Activated naive CD4-positive, alpha-beta T cell (primary cell): ENCODE data around the gene TP53I11.

Experiments
- DNase-seq, 4 experiments: peaks; one replicate each; lab custom pipeline; 2025; lab: John Stamatoyannopoulos, UW

The TP53I11 gene

DNA sequence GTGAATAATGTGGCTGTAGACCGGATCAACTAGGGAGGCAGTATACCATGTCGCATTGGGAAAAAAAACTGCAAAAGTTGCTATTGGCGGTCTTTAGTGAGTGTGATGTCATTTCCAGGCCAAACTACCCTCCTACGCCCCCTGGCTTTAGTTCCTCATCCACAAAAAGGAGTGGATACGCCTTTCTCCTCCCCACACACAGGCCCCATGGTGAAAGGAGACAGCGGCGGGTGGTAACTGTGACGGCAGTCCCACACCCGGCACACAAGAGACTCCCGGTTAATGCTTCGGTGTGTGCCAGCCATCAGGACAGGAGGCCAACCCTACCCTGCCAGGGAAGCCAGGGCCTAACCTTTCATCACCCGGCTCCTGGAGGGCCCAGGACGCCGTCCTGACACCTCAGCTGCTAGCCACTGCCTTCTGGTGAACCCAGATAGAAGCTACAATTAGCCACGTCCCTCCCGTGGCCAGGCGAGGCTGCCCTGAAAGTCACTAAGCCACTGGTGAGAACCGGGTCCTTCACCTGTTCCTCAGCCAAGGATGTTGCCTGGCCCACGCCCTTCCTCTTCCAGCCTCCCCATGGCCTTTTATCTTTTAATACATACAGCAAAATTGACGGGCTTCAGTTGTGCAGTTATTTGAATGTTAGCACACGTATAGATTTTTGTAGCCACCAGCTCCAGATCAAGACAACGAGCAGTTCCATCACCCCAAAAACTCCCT lies 10.8 kb downstream of the TP53I11 start:
- DNase-seq = no peak

DNA sequence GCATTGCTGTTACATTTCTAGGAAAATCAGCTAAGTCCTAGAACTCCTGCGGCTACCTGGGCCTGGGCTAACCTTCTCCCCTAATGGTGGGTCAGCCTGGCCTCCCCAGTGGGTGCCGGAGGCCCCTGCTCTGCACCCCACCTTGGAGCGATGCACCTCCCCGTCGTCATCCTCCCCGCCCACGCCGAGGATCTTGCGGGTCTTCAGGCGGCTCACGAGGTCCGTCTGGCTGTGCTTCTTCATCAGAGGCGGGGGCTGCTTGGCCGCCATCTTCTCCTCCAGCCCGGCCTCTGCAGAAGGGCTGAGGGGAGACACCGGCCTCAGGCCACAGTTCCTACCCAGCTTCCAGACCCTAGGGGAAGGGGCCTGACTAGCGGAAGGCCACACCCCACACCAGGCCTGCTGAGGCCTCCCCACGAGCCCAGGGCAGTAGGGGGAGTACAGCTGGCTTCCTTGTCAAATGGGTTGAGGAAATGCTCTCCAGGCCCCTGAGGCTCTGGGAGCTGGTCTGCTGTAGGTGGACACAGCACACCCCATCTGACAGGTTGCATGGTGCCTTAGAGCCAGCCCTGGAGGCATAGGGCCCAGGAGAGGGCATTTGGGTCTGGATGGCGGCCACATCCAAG lies 12.5 kb downstream of the TP53I11 start:
- DNase-seq = no peak

DNA sequence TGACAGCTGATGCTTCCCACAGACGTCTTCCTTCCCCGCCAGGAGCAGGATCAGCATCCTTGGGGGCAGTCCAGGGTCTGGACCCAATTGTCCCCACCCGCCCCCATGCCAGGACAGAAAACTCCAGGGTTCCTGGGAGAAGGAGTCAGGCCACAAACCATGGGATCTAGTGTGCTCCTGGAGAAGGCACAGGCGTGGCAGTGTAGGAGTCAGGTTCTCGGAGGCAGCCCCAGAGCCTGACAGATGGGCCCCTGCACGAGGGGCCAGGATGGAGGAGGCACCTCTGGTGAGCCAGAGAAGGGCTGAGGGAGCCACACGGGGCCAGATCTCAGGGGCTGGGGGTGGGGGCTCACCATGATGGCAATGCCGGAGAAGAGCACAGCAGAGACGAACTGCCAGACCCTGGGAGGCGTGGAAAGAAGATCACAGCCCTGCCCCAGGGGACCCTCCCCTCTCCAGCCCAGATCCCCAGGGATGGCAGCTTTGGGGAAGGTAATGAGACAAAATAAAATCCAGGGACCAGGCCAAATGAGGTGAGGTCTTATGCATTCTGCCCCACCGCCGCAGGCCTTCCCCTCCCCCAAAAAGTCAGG lies 13.6 kb downstream of the TP53I11 start:
- DNase-seq = no peak

DNA sequence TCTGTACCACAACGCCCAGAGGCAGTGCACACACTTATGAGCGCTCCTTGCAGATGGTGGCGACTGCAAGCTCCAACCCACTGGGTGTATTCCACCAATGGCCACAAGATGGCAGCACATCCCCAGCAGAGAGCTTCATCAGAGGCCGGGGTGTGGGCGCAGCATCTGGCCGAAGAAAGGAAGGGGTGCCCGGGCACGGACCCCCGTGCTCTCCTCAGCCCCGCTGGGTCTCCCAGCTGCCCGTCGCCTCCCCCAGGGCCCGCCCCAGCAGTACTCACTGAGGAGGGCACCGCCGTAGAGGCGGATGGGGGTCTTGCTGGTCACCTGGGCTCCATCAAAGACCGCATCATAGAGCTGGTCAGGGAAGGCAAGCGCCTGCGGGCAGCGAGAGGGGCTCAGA lies 14.2 kb downstream of the TP53I11 start:
- peak; percentile 55 to 81 (median 81) for DNase-seq

DNA sequence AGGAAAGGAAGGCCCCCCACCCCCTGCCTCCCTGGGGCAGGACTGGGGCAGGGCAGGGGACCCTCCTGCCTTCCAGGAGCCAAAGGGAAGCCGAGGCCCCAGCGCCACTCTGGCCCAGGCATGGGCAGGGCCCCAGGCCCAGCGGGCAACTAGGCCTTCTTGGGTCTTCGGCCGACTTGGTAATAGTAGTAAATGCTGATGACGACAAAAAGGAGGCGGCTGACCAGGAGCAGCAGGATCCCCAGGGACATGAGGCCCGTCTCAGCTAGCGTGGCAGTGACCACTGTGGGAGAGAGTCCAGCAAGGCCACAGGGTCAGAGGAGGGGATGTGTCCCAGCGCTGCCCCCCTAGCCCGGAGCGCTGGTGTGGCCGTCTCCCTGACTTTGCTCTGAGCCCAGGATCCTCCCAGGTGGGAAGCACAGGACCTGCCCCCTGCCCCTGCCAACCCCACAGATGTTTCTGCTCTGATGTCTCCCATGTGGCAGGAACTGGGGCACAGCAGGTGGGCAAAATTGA lies 15.9 kb downstream of the TP53I11 start:
- DNase-seq = no peak

DNA sequence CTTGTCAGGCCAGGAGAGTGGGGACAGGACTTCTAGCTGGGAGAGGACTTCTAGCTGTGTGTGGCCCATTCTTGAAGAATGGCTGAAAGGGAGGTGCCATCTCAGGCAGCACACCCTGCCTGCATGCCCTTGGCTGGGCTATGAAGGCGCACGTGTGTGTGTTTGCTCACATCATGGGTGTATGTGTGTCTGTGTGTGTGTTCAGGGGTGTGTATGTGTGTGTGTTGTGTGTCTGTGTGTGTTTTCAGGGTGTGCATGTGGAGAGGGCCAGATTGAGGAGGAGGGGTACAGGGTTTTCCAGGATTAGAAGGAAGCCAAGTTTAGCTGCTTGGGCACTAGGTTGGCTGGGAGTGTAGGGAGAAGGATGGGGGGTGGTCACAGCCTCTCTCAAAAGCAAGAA lies 16.6 kb downstream of the TP53I11 start:
- DNase-seq = no peak

DNA sequence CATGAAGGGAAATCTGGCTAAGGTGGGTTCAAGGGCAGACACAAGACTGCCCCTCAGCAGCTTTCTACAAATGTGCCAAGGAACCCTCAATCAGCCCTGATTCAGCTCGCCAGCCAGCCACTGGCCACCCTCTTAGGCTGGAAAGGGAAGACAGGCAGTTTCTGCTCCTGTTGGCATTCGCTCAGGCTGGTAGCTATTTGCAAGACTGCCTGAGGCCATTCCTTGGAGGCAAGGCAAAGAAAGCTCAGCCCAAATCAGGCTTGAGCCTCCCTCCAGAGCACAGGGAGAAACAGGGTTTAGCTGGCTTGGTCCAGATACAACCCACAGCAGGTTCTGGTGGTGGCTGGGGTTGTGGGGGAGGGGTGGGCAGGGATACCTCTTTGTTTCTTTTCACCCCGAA lies 19.2 kb downstream of the TP53I11 start:
- DNase-seq = no peak

DNA sequence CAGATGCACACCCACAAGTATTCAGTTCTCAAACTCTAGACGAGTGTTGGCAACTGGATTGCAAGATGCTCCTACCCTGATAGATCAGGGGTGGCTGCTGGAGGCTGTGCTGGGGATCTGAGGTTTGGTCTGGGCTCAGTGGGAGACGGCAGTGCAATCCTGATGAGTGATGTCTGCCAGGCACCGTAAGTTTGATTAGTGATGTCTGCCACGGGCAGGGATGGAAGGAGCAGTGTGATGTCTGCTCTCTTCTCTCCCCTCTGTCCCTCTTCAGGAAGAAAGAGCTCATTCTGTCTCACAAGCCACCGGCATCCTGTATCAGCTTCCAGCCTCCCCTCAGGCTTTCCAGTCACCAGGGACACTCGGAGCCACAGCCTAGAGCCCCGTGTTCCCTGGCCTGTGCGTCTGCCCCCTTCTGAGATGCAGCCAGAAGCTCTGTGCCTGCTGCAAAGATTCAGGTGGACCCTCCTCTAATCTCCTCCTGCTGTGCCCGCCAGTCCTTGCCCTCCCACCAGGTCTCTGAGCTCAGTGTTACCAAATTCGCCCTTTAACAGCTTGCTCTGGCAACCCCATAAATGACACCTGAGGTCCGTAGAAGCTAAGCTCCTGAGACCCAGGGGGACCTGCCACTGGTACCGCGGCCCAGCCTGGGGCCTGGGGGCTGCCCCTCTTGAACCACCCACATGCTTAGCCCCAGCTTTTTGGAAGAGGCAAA lies 19.9 kb downstream of the TP53I11 start:
- no peak for DNase-seq

DNA sequence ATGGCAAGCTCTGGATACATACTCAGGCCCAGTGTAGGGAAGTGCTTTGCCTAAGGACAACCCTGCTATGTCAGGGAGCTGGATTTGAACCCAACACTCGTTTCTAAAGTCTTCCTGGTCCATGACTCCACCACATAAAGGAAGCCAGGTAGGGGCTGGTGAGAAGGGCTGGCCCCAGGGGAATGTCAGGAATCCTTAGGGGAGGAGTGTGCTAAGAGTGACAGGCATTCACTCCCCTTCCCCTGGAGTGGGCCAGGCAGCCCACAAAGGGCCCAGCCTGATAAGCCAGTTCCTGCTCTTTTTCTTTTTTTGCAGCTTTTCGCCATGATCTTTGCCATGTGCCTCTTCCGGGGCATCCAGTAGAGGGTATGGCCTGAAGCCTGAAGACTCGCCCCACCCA lies 21.9 kb downstream of the TP53I11 start:
- DNase-seq = no peak

DNA sequence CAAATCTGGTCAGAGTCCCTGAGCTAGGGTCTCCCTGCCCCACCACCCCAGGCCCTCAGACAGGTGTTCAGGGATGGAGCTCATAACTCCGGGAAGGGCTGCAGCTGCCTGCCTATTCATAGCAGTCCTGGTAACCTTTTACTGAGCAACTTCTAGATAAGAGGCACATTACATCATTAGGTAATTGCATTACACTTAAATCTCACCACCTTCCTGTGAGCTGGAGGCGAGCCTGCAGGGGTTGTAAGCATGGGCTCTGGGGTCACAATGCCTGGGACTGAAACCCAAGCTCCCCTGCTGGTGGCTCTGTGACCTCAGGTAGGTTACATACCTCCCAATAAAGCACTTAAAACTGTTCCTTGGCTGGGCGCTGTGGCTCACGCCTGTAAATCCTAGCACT lies 22.5 kb downstream of the TP53I11 start:
- no peak for DNase-seq

DNA sequence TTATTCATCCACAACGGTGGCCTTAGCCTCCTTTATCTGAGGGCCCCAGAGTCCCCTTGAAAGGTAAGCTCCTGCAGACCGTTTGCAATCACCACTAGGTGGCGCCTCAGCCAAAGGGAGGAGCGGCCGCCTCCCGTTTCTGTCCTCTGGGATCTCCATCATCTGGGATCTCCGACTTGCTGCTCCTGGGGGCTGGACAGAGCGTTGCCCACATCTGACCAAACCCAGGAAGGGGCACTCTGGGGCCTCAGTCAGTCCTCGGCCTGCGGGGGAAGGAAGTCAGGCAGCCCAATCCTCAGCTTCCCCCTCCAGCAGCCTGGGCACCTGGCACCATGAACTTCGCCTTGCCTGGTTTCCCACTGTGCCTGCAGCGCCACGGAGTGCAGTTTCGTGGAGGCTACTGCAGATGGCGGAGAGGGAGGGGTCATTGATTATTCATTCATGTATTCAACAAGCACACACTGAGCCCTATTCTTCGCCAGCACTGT lies 23.5 kb downstream of the TP53I11 start:
- peak; percentile 16 to 51 (median 31) for DNase-seq

DNA sequence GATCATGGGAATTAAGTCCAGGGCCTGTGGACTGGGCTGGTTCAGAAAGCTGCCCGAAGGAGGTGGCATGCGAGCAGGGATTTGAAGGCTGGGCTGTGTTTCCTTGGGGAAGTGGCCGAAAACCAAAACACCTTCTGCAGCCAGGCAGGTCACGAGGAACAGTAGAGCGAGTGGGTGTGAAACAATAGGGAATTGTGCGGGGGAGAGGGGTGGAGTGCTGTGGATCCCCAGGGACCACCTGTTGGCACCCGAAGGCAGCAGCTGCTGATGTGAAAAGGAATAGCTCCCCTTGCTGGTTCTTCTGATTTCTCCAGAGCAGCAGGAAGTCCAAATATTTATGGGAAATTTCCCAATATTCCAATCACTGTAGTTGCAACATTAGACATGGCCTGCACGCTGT lies 24.6 kb downstream of the TP53I11 start:
- DNase-seq = no peak

DNA sequence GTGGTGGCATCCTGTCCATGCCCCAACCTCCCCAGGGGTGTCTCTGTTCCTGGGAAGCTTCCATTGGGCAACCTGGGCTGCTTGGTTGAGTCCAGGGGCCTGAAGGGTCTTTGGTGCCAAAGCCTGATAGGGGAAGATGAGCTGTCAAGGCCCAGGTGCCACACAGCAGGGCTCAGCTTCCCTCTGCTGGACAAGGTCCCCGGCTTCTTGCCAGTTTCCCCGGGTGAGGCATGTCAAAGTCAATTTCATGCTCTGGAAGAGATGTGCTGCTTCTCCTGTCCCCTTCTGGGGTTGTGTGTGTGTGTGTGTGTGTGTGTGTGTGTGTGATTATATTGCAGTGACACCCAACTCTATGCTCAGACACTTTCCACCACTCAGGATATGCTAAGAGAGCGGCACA lies 26.9 kb downstream of the TP53I11 start:
- DNase-seq = no peak

DNA sequence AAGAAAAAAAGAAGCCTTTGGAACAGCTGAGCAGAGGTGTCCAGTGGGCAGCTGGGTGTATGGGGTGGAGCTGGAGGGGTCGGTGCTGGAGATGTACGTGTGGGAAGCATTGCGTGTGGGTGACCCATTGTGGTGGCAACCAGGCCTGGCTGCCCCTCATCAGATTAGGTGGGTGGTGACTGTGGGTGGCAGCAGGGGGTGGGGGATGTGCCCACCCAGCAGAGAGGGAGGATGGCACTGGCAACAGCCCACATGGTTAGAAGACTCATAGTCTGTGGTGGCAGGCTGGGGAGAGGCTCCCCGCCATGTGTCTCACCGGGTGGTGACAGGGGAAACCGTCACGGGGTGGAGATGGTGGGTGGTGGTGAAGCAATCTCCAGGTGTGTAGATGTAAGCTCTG lies 27.6 kb downstream of the TP53I11 start:
- DNase-seq = no peak

DNA sequence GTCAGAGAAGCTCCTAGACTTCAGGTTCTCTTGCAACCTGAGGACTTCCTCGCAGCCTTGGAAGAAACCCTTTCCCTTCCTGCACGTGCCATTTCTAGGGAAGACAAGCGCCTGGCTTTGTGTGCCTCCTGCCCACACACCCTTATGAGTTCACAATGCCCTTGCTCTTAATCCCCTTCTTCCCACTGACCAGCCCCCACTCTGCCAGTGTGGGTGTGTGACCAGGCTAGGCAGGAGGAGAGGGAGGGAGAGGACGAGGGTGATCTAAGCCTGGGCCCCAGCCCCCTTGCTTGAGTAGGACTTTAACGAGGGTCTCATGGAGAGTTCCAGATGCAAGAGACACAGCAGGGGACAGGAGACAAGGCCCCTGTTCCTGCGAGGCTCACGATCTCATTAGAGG lies 30.2 kb downstream of the TP53I11 start:
- no peak for DNase-seq

DNA sequence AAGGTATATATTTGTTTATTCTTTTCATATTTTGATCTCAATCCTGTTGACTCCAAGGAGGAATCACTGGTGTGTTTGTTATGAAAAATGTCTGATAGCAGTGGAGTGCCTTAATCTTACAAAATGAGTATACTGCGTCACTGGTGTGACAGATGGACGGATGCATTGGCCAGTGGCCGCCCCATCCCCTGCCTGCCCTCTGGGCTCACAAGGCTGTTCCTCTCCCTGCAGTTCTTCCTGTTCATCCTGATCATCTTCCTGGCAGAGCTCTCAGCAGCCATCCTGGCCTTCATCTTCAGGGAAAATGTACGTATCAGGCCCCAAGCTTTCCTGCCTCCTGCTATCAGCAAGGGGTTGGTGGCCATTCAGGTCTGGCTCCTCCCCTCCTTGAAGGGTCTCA lies 32.9 kb downstream of the TP53I11 start:
- DNase-seq = no peak

DNA sequence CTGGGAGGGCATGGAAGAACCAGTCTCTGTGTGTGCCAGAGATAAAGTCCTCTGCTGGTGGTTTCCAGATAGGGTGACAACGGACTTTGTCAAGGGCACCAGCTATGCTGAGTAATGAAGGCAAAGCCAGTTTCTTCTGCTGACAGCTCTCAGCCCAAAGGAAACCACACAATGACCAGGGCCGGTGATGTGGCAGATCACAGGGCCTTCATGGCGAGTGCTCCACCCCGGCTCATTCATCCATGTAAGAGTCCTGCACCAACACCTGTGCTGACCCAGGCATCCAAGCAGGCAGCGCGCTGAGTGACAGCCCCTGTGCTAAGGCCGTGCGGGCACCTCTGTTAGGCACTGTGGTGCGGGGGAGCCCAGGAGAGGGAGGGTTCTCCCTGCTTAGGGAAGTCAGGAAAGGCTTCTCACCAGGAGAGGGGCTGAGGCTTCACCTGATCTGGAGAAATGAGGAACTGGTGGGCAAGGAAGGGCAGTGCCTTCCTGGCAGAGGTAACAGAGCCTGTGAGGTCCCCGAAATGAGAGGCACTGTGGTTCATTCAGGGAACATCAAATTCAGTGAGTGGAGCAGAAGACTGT lies 33.8 kb downstream of the TP53I11 start:
- DNase-seq = no peak

DNA sequence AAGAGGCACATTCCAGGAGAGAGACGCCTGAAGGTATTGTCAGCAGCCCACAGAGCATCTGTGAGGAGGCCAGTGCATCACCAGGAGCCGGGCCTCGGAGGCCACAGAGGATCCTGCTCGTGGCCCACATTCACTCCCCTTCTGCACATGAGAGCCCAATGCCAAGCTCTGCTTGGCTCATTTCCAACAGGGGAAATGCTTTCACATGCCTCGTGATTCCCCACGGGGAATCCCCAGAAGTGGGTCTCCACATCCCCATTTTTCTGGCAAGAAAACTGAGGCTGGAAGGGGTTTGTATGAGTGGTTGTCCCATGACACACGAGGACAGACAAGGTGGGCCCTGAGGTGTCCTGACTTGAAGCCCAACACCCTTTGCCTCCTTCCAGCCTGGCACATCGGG lies 34.4 kb downstream of the TP53I11 start:
- DNase-seq = no peak

DNA sequence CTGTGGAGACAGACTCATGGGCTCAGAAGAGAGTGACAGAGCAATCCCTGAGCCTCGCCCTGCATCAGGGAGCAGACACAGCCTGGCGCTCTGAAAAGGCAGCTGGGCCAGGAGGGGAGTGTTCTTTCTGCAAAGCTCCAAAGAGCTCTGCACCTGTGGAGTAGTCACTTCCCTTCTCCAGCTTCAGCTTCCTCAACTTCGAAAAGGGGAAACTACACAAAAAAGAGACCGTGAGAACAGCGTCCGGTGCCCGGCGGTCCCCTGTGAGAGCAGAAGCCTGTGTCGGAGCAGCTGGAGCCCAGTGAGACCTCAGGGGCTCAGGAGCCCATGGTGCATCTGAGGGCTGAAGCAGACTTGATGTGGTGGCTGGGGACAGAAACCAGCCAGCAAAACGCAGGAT lies 35.1 kb downstream of the TP53I11 start:
- no peak for DNase-seq

DNA sequence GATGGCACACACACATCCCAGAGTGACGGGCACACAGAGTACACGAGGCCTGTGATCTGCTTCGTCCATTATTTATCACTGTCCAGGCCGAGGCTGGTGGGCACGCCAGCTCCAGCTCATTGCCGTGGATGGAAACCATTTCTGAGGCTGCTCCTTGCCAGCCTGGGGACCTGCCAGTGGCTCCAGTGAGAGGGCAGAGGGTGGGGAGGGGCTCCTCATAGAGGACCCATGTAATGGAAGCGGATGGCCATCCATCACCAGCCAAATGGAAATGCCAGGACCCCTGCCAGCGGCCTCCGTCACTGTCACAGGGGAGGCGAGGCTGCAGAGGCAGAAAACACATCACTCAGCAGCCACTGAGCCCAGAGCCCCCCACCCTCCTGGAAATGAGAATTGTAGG lies 35.7 kb downstream of the TP53I11 start:
- no peak for DNase-seq

DNA sequence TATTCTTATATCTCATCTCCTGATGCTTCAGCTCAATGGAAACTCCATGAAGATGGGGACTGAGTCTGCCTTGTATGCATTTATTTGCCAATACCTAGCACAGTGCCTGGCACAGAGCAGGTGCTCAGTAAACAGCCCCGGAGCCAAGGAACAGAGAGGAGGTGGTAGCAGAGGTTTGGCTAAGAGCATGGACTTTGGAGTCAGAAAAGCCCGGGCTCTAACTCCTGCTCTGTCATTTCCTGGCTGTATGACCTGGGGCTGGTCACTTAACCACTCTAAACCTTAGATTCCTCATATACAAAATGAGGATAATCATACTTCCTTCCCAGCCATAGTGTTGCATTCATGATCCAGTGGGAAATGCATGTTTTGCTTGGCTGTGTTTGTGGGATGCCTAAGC lies 36.6 kb downstream of the TP53I11 start:
- DNase-seq = no peak

DNA sequence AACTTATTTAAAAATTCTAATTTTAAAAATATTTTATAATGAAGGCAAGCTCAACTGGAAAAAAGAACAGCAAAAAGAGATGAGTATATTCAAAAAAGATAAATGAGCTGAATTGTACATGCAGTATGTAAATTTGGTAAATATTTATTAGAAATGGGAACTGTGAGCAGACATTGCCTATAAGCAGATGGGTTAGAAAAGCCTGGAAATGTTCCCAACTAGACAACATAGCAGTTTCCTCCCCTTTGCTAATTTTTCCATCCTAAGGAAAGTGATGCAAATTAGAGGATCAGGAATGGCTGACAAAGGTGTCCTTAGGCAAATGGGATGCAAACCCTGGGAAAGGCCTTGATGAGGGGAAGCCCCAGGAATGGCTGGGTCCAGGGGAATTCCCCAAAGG lies 37.2 kb downstream of the TP53I11 start:
- no peak for DNase-seq
